NOMO-1 treated with DMSO at 0.1 percent for 48 hours (cell line): Measurements from ENCODE around the gene SAYSD1.

Experiments
- DNase-seq: peaks from one replicate; lab custom pipeline; 2025; ENCODE audit not compliant: unreplicated experiment; lab: John Stamatoyannopoulos, UW

Gene SAYSD1

DNA sequence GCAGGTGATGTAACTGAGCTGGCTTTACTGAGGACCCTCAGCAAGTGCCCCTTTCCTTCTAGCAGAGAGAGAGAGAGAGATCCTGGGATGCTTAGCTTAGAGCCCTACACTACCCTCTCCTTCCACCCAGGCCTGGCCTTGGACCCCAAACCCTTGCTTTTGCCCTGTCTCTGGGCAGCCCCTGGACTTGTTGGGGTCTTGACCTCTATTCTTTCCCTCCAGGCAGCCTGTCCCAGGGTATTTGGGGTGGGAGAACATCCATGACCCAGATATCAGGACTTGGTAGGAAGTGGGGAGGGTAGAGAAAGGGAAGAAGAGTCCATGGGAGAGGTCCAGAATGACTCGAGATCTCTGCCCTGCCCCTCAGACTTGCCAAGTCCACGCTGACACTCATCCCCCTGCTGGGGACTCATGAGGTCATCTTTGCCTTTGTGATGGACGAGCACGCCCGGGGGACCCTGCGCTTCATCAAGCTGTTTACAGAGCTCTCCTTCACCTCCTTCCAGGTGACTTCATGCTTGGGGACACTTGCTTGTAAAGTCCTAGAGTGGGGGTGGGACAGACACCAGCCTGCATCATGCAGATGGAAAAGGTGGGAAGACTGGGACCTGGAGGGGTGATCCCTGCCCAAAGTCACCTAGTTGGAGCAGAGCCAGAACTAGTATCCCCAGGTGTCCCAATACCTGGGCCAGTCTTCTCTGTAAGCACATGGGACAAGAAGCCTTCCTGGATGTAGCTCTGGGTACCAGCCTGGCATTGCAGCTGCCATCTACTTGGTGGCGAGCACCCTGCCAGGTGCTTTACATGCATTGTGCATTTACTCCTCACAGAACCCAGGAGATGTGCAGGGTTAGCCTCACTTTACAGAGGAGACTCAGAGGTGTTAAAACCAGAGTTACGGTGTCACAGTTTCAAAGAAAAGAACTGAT lies 35.5 kb downstream of the SAYSD1 start:
- no peak for DNase-seq

DNA sequence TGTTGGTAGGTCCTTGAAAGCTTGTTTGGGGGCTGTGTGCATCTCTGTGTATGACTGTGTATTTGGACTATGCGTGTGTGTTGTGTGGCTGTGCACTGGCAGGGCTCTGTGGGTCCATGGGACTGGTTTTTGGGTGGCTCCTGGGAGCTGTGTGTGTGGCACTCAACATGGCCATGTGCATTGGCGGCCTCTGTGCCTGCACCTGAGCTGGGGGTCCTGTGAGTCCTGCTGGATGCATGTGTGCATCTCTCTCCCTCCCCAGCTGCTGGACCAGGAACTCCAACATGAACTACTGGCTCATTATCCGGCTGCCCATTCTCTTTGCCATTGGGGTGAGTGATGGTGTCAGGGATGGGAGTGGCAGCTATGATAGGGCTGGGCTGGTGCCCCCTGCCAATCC lies 36.3 kb downstream of the SAYSD1 start:
- no peak for DNase-seq

DNA sequence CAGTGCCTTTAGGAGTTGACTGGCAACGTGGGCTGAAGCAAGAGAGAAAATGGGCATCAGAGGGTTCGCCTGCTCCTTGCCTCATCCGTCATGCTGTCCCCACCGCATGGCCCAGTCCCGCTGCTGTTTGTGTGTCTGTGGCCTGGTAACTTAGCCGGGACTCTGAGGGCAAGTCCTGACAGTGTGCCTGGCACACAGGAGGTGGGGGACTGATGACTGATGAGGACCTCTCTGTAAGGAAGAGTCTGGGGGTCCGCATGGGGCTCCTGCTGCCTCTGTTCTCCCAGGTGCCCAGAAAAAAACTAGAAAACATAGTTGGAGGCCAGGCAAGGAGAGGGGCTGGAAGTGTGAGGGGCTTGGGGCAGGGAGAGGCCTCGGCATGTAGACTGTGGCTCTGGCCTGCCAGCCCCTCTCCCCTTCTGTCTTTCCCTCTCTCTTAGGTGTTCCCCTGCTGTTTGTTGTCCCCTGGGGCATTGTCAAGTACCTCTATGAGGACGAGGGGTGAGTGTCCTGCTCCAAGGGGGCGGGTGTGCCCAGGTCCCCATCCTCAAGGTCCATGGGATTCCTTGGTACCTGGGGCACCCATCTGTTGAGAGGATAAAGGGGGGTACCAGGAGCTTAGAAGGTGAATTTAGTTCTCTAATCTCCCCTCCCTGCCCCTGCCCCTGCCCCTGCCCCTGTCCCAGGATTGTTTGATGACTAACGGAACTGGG lies 36.9 kb downstream of the SAYSD1 start:
- DNase-seq, result no peak

GRCh38 chr6:39076623-39077535 lies 38.1 kb downstream of the SAYSD1 start:
- DNase-seq, result no peak

DNA sequence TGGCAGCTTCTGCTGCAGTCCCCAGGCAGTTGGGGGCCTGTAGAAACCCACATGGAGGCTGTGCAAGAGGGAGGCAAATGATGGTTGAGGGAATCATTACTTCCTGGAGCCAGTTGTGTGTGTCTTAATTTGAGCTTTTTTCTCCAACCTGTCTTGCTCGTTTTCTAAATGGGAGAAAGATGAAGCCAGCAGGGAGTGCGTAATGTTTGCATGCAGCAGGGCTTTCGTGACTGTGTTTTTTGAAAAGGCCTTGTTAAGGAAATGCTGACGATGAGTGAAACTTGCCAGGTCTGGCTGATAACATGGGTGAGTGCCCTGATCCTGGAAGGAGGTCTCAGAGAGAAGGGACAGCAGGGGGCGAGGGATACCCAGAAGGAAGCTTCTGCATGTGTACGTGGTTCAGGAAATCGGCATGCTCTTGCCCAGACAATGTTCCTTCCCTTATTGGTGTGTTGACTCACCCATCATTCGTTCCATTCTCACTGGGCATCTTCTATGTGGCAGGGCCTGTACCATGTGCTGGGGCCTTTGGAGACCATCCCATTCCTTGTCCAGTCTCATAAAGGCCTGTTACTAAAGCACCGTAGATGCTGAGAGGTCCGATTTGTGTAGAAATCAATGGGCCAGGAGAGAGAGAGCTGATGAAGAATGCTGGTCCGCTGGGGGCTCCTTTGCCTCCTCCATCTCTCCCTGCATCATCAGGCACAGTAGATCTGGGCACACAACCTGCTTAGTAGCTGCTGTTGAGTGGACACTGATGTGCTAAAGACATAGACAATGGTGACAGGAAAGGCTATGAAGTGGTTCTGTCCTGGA lies 39.0 kb downstream of the SAYSD1 start:
- DNase-seq, result no peak

GRCh38 chr6:39075010-39075686 lies 39.8 kb downstream of the SAYSD1 start:
- no peak for DNase-seq

GRCh38 chr6:39074486-39074885 lies 40.5 kb downstream of the SAYSD1 start:
- DNase-seq, result no peak

DNA sequence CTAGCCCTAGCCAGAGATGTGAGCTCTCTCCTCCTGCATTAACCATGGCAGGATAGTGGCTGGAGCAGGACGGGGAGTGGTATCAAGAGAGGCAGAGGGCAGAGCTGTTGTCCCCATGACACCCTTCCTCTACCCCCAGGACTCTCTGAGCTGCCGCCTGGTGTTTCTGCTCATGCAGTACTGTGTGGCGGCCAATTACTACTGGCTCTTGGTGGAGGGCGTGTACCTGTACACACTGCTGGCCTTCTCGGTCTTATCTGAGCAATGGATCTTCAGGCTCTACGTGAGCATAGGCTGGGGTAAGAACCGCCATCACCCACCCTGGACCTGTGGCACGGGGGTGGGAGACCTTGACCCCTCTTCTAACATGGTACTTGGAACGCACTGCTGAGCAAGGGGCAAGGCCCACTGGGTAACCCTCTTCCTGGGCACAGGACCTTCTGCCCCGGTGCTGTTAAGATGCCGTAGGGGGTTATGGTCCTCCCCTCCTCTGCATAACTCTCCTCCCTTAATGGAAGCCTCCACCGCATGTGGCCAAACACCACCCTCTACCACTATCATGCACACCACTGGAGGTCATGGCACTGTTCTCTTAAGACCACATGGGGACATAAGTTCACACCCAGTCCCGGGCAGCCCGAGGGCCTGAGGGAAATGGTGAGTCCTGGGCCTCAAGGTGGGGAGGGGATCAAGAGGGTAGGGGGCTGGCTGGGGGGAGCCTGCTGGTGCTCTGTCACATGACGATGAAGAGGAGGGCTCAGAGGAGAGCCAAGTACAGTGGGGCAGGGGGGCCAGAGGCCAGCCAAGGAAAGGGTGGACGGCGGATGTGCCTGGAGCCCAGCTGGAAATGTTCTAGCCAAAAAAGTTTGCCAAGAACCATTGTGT lies 41.3 kb downstream of the SAYSD1 start:
- DNase-seq, result no peak

DNA sequence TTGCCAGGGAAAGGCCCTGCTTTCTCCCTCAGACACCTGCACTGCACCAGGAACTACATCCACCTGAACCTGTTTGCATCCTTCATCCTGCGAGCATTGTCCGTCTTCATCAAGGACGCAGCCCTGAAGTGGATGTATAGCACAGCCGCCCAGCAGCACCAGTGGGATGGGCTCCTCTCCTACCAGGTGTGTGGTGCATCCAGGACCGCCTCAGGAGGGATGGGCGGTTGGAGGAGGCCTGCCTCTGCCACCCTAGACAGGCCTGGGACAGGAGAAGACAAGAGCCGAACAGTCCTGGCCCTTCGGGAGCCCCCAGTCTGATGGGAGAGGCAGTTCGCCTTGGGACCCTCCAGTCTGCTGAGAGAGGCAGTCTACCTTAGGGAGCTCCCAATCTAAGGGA lies 42.2 kb downstream of the SAYSD1 start:
- DNase-seq, result no peak

GRCh38 chr6:39068391-39068790 lies 46.6 kb downstream of the SAYSD1 start:
- DNase-seq, result no peak

GRCh38 chr6:39065561-39065960 lies 49.4 kb downstream of the SAYSD1 start:
- DNase-seq, result no peak

- DNase-seq, result no peak
Observed at GRCh38 chr6:39063526-39063925, 51.5 kb downstream of the SAYSD1 start.

GRCh38 chr6:39062014-39062740 lies 52.8 kb downstream of the SAYSD1 start:
- no peak for DNase-seq

GRCh38 chr6:39061588-39061987 lies 53.4 kb downstream of the SAYSD1 start:
- no peak for DNase-seq

GRCh38 chr6:39061182-39061581 lies 53.8 kb downstream of the SAYSD1 start:
- no peak for DNase-seq

- DNase-seq, result no peak
Observed at GRCh38 chr6:39060467-39061160, 54.4 kb downstream of the SAYSD1 start.

DNA sequence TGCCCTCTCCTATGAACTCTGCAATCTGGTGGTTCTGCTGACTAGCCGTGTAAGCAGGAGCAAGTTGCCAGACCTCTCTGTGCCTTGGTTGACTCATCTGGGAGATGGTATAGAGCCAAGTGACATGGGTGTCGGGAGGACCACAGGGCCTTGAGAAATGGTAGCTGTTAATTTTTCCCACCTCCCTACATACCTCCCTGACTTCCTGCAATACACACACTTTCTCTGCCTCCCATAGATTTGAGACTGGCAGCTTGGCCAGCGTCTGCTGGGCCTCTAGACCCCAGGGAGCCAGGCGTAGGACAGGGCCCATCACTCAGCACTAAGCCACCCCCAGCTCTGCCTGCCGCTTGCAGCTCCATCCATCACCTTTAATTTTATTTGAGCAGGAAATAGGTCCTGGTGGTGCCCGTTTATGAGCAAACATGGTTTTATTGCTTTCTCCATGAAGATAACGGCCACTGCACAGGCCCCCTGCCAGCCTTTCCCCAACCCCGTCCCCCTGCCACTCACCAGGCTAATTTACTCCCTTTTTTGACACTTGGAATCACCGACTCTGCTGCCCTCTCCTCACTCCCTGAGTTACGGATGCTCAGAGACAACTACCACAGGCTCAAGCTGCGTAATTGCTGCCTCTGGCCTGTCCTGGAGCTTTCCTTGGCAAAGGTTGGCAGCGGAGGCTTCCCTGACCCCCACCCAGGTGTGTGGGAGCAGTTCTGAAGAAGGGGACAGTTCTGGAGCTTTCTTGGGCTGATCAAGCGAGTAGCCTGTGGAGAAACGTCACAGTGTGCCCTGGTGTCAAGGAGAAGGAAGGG lies 55.3 kb downstream of the SAYSD1 start:
- DNase-seq, result no peak
